ENCODE data around the gene REM2. TPM values are rescaled to one million over a fixed set of nuclear protein-coding genes. Genes with fewer than 3 reads are reported as not detected.
A peak's percentile ranks its signal among the peaks of the same experiment; 100 is the strongest.

REM2 gene
- total RNA-seq, 2 experiments from 2014 or later = 9.2 to 9.4 TPM

- Mint-ChIP-seq H3K9me3 (no peaks in the 10 kb centered on the region), H3K27ac (peak overlapping the region; percentile 79), H3K27me3 (no peaks in the 10 kb centered on the region), H3K4me3 (peak overlapping the region; percentile 1), H3K36me3 (ENCODE audit: low read depth) (peaks cover 29% of the 10 kb centered on the region), H3K4me1 (ENCODE audit: low read depth) (peaks cover 48% of the 10 kb centered on the region)
- ATAC-seq (ENCODE audit: poor library complexity) (no peak), DNase-seq (no peak)
- ChIA-PET CTCF (interaction anchor here (6.1 kb wide), 1 partner anchor 10 kb away, joined by 67 read pairs; the partner anchor contains the start of gene LRP10), POLR2A (interaction anchor here (1.0 to 8.8 kb wide), 6 partner anchors 10 to 116 kb away, joined by 3 to 97 read pairs (median 6); partner anchors contain the start of genes LRP10, OXA1L and RBM23)
- Histone ChIP-seq H3K4me1 (ENCODE audit: insufficient read depth, low read length) (peaks cover 36% of the 10 kb centered on the region), H3K27ac (ENCODE audit: low read depth in 1 of 2, low read length in 2 of 2) (no peak overlapping the region), H3K9me3 (ENCODE audit: control insufficient read depth in 1 of 2, insufficient read depth in 1 of 2, low read length in 2 of 2) (no peaks in the 10 kb centered on the region), H3K36me3 (ENCODE audit: insufficient read depth, low read length) (peaks cover 26% of the 10 kb centered on the region), H3K27me3 (ENCODE audit: control insufficient read depth in 1 of 2, insufficient read depth in 2 of 2, low read length in 2 of 2) (no peaks in the 10 kb centered on the region), H3K4me3 (ENCODE audit: low read length) (no peak overlapping the region)
- TF ChIP-seq CTCF (IDR thresholded peaks at IDR 0.05) = no peak
- intact Hi-C loops (cut with DNase I, micrococcal nuclease) = no loop called here
Measured at GRCh38 chr14:22882064-22882463, 958 bp upstream of the REM2 start.

GRCh38 chr14:22882529-22883172, 371 bp upstream of the REM2 start:
- H3K4me3 Mint-ChIP-seq = peak overlapping the region; percentile 20
- Histone ChIP-seq H3K4me3 (ENCODE audit: low read length) (no peak overlapping the region), H3K4me1 (ENCODE audit: insufficient read depth, low read length) (peaks cover 41% of the 10 kb centered on the region), H3K27me3 (ENCODE audit: control insufficient read depth in 1 of 2, insufficient read depth in 2 of 2, low read length in 2 of 2) (no peaks in the 10 kb centered on the region), H3K9me3 (ENCODE audit: control insufficient read depth in 1 of 2, insufficient read depth in 1 of 2, low read length in 2 of 2) (no peaks in the 10 kb centered on the region), H3K36me3 (ENCODE audit: insufficient read depth, low read length) (peaks cover 20% of the 10 kb centered on the region), H3K27ac (ENCODE audit: low read depth in 1 of 2, low read length in 2 of 2) (no peak overlapping the region)
- ATAC-seq (ENCODE audit: poor library complexity) (peak; percentile 44), DNase-seq (peak in 8 of 14 experiments; percentile 15 to 82 (median 52))
- CTCF ChIA-PET = interaction anchor here (1.2 to 6.1 kb wide), 3 partner anchors 11 to 186 kb away, joined by 3 to 67 read pairs (median 4); partner anchors contain the start of gene LRP10
- no peaks in the 10 kb centered on the region for H3K9me3 Mint-ChIP-seq
- H3K4me1 Mint-ChIP-seq (ENCODE audit: low read depth) = peaks cover 53% of the 10 kb centered on the region
- H3K27me3 Mint-ChIP-seq = no peaks in the 10 kb centered on the region
- POLR2A ChIA-PET = interaction anchor here (0.6 to 8.8 kb wide), 8 partner anchors 10 to 116 kb away, joined by 3 to 97 read pairs (median 5); partner anchors contain the start of genes LRP10, OXA1L and RBM23
- TF ChIP-seq CTCF (IDR thresholded peaks at IDR 0.05) = no peak
- intact Hi-C loops (cut with DNase I, micrococcal nuclease) = no loop called here
- H3K27ac Mint-ChIP-seq = peak overlapping the region; percentile 79
- H3K36me3 Mint-ChIP-seq (ENCODE audit: low read depth) = peaks cover 25% of the 10 kb centered on the region

GRCh38 chr14:22884076-22884737, 1.2 kb downstream of the REM2 start:
- DNase-seq (no peak), ATAC-seq (ENCODE audit: poor library complexity) (no peak)
- peaks cover 5% of the 10 kb centered on the region for H3K36me3 ChIP-seq (ENCODE audit: insufficient read depth, low read length)
- Mint-ChIP-seq H3K36me3 (ENCODE audit: low read depth) (peaks cover 10% of the 10 kb centered on the region), H3K27ac (peak overlapping the region; percentile 93), H3K4me1 (ENCODE audit: low read depth) (peaks cover 64% of the 10 kb centered on the region), H3K4me3 (peak overlapping the region; percentile 50), H3K27me3 (no peaks in the 10 kb centered on the region), H3K9me3 (no peaks in the 10 kb centered on the region)
- no peak overlapping the region for H3K4me3 ChIP-seq (ENCODE audit: low read length)
- intact Hi-C loops (cut with DNase I, micrococcal nuclease) = no loop called here
- no peak for TF ChIP-seq CTCF (IDR thresholded peaks at IDR 0.05)
- H3K4me1 ChIP-seq (ENCODE audit: insufficient read depth, low read length) = peaks cover 57% of the 10 kb centered on the region
- POLR2A ChIA-PET = interaction anchor here (0.7 to 8.8 kb wide), 7 partner anchors 12 to 314 kb away, joined by 3 to 97 read pairs (median 6); partner anchors contain the start of genes LRP10 and RBM23
- no peak overlapping the region for H3K27ac ChIP-seq (ENCODE audit: low read depth in 1 of 2, low read length in 2 of 2)
- no peaks in the 10 kb centered on the region for H3K9me3 ChIP-seq (ENCODE audit: control insufficient read depth in 1 of 2, insufficient read depth in 1 of 2, low read length in 2 of 2)
- CTCF ChIA-PET = interaction anchor here (1.5 to 6.1 kb wide), 2 partner anchors 13 to 62 kb away, joined by 3 to 67 read pairs; partner anchors contain the start of gene LRP10
- H3K27me3 ChIP-seq (ENCODE audit: control insufficient read depth in 1 of 2, insufficient read depth in 2 of 2, low read length in 2 of 2) = no peaks in the 10 kb centered on the region
